Measurements from ENCODE around the gene TOR1AIP1.

Gene TOR1AIP1

DNA sequence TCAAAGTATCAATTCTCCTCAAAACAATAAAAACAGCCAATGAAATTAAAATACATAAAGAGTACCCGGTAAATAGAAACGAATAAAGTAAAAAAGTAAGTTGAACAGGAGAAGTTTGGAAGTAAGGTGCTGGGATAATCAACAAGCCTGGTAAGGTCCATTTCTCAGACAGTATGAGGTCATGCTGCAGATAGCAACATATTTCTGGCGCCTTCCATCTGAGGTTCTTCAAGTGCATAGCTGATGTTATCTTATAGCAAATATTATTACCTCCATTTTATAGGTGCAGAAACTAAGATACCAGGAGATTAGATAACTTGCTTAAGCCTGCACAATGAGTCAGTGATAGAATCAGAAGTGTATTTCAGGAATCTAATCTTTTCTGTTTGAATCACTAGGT, 48.8 kb downstream of the TOR1AIP1 start:
- TF ChIP-seq, protein P1, sequence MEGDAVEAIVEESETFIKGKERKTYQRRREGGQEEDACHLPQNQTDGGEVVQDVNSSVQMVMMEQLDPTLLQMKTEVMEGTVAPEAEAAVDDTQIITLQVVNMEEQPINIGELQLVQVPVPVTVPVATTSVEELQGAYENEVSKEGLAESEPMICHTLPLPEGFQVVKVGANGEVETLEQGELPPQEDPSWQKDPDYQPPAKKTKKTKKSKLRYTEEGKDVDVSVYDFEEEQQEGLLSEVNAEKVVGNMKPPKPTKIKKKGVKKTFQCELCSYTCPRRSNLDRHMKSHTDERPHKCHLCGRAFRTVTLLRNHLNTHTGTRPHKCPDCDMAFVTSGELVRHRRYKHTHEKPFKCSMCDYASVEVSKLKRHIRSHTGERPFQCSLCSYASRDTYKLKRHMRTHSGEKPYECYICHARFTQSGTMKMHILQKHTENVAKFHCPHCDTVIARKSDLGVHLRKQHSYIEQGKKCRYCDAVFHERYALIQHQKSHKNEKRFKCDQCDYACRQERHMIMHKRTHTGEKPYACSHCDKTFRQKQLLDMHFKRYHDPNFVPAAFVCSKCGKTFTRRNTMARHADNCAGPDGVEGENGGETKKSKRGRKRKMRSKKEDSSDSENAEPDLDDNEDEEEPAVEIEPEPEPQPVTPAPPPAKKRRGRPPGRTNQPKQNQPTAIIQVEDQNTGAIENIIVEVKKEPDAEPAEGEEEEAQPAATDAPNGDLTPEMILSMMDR (IDR thresholded peaks at IDR 0.05), result no peak
- Histone ChIP-seq H3K36me3 (no peaks in the 10 kb centered on the region), H3K4me3 (ENCODE audit: low read depth in 1 of 2, low read length in 1 of 2) (no peak overlapping the region), H3K9me3 (no peaks in the 10 kb centered on the region), H3K4me1 (ENCODE audit: control insufficient read depth in 1 of 2, insufficient read depth in 1 of 2, low read depth in 1 of 2, low read length in 1 of 2) (no peaks in the 10 kb centered on the region), H3K27ac (no peak overlapping the region), H3K27me3 (no peaks in the 10 kb centered on the region)

DNA sequence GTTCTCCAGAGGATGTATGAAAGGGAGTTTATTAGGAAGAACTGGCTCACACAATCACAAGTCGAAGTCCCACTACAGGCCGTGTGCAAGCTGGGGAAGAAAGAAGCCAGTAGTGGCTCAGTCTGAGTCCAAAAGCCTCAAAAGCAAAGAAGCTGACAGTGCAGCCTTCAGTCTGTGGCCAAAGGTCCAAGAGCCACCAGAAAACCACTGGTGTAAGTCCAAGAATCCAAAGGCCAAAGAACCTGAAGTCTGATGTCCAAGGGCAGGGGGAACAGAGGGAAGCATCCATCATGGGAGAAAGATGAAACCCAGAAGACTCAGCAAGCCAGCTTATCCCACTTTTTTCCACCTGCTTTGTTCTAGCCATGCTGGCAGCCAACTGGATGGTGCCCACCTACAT, 51.1 kb downstream of the TOR1AIP1 start:
- no peaks in the 10 kb centered on the region for H3K36me3 ChIP-seq
- H3K27ac ChIP-seq, result no peak overlapping the region
- no peak overlapping the region for H3K4me3 ChIP-seq (ENCODE audit: low read depth in 1 of 2, low read length in 1 of 2)
- TF ChIP-seq, protein P1 (IDR thresholded peaks at IDR 0.05), result no peak
- H3K9me3 ChIP-seq, result no peaks in the 10 kb centered on the region
- H3K27me3 ChIP-seq, result no peaks in the 10 kb centered on the region
- H3K4me1 ChIP-seq (ENCODE audit: control insufficient read depth in 1 of 2, insufficient read depth in 1 of 2, low read depth in 1 of 2, low read length in 1 of 2), result no peaks in the 10 kb centered on the region

DNA sequence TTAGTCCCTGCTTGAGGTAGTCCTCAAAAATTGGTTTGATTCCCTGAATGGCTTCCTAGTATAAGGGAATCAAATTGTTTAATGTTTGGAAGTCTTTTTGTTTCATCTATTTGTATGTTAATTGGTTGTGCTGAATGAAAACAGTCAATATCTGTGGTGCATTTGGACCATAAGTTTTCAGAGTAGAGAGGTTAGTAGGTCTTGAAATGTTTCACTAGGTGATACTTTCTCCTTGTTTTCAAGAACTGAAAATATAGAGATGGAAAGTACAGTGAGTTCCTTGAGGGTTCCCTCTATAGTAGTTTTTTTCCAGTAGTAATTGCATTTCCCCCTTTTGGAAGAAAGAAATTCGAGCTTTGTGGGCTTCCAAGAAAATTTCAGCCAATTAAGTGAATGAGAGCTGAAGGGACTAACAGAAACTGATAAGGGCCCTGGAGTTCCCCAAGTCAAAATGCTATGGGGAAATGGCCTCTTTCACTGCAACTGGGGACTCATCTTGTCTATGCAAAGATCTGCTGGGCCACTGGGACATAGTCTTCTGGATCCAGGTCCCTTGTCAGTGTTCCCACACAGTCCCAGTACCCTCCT, 53.9 kb downstream of the TOR1AIP1 start:
- no peaks in the 10 kb centered on the region for H3K9me3 ChIP-seq
- H3K27me3 ChIP-seq, result no peaks in the 10 kb centered on the region
- H3K4me3 ChIP-seq (ENCODE audit: low read depth in 1 of 2, low read length in 1 of 2), result no peak overlapping the region
- TF ChIP-seq, protein P1 (IDR thresholded peaks at IDR 0.05), result no peak
- no peaks in the 10 kb centered on the region for H3K36me3 ChIP-seq
- peaks cover 0 to 7% of the 10 kb centered on the region in 2 experiments for H3K4me1 ChIP-seq (ENCODE audit: control insufficient read depth in 1 of 2, insufficient read depth in 1 of 2, low read depth in 1 of 2, low read length in 1 of 2)
- H3K27ac ChIP-seq, result no peak overlapping the region

DNA sequence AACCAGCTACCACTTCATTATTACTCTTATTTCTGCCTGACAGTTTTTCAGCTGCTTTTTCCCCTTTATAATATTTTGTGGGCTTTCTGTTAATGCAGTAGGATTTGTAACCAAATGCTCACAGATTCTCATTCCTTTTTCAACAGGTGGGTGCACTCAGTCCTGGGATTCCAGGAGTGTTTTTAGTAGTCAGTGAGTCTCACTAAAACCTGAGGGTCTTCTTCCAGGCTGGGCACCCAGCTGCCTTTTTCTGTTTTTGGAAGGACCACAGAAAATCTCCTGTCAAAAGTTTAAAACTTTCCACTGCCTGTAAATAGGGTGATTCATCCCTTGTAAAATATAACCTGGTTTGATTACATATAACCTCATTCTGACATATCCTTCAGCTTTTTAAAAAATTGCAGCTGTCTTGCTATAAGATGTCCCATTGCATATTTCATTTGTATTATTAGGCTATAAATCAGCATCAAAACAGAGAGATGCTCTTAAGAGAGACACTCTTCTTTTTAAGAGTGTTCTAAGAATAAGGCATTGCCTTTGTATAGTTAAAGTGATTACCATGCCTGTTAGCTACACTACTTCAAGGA, 55.7 kb downstream of the TOR1AIP1 start:
- TF ChIP-seq, protein P1 (IDR thresholded peaks at IDR 0.05), result no peak
- H3K27ac ChIP-seq, result no peak overlapping the region

DNA sequence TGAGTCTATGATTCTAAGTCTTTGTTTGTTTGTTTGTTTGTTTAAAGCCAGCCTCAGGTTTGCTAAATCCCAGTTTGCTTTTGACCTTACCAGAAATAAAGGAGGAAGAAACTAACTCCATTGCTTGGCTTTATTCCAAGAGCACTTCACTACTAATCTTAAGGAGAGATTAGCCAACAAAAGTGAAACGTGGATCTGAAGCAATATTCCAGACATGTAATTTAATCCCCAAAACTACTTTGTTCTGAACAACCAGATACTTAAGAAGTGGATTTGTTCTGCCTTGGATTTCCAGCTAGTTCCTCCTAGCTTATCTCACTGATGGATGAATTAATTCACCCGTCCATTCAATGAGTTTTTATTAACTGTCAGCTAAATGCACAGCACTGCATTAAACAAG, 56.7 kb downstream of the TOR1AIP1 start:
- H3K27me3 ChIP-seq, result no peaks in the 10 kb centered on the region
- H3K9me3 ChIP-seq, result no peaks in the 10 kb centered on the region
- H3K4me1 ChIP-seq (ENCODE audit: control insufficient read depth in 1 of 2, insufficient read depth in 1 of 2, low read depth in 1 of 2, low read length in 1 of 2), result peaks cover 0 to 7% of the 10 kb centered on the region in 2 experiments
- H3K27ac ChIP-seq, result no peak overlapping the region
- no peak overlapping the region for H3K4me3 ChIP-seq (ENCODE audit: low read depth in 1 of 2, low read length in 1 of 2)
- H3K36me3 ChIP-seq, result no peaks in the 10 kb centered on the region
- TF ChIP-seq, protein P1 (IDR thresholded peaks at IDR 0.05), result no peak

More for the DNA sequence above, 55.7 kb downstream of the TOR1AIP1 start:
- H3K4me1 ChIP-seq (ENCODE audit: control insufficient read depth in 1 of 2, insufficient read depth in 1 of 2, low read depth in 1 of 2, low read length in 1 of 2), result peaks cover 0 to 7% of the 10 kb centered on the region in 2 experiments
- H3K27me3 ChIP-seq, result no peaks in the 10 kb centered on the region
- H3K36me3 ChIP-seq, result no peaks in the 10 kb centered on the region
- H3K9me3 ChIP-seq, result no peaks in the 10 kb centered on the region
- no peak overlapping the region for H3K4me3 ChIP-seq (ENCODE audit: low read depth in 1 of 2, low read length in 1 of 2)
